Endothelial cell of umbilical vein (primary cell): ENCODE results near the gene MEOX2. TPM values are rescaled to one million over a fixed set of nuclear protein-coding genes. Genes with fewer than 3 reads are reported as not detected.

Experiments
- BruUV-seq: library from RNA; stranded (reverse); fragments of 400-500 nt; replicated peaks from 2 replicates; lab custom pipeline; 2021; lab: Mats Ljungman, UMichigan
- CTCF ChIA-PET: fragments of 300-600, 350-600 bp; sonication (Branson Sonifier 250); formaldehyde crosslinking; loops from one replicate; lab custom pipeline; 2021; ENCODE audit warnings: antibody characterized with exemption, inconsistent platforms; lab: Charles Lee
- POLR2A ChIA-PET: fragments of 300-600, 350-600 bp; sonication (Branson Sonifier 250); formaldehyde crosslinking; loops from one replicate; lab custom pipeline; 2021; ENCODE audit warnings: antibody characterized with exemption, inconsistent platforms; lab: Charles Lee
- DNase-seq: peaks from one replicate; pipeline ENCODE4 v3.0.0-alpha.2; 2011; ENCODE audit warnings: low read depth, low spot score
- FAIRE-seq: peaks from 2 replicates; lab custom pipeline; 2011; peaks lifted over from hg19 to GRCh38; lab: Jason Lieb, UNC
- H2AFZ ChIP-seq: 2 replicates; pipeline ENCODE4 v1.6.0; 2012; ENCODE audit warnings: low read depth, low read length, control low read depth, inconsistent platforms
- H3K27ac ChIP-seq: 2 replicates; pipeline ENCODE4 v1.5.1; 2011; ENCODE audit warnings: low read depth, mild to moderate bottlenecking, control low read depth, low read length, moderate library complexity; ENCODE audit not compliant: insufficient read depth
- H3K27me3 ChIP-seq, 2 experiments: 2 replicates each; pipeline versions ENCODE4 v1.6.0 to v1.6.1; 2011; ENCODE audit warnings: low read length in 2 of 2, mixed read lengths in 1 of 2; ENCODE audit not compliant: control insufficient read depth in 2 of 2, insufficient read depth in 2 of 2
- H3K36me3 ChIP-seq, 2 experiments: 2 replicates in 1 of 2; 3 replicates in 1 of 2; pipeline ENCODE4 v1.5.1; 2011; ENCODE audit warnings: low read length in 2 of 2, mild to moderate bottlenecking in 1 of 2, moderate library complexity in 1 of 2; ENCODE audit not compliant: control insufficient read depth in 2 of 2, insufficient read depth in 2 of 2; ENCODE audit errors: extremely low read depth in 1 of 2
- H3K4me1 ChIP-seq: 3 replicates; pipeline ENCODE4 v1.5.1; 2011; ENCODE audit warnings: mild to moderate bottlenecking, low read length; ENCODE audit not compliant: control insufficient read depth, insufficient read depth; ENCODE audit errors: extremely low read depth
- H3K4me2 ChIP-seq: 2 replicates; pipeline ENCODE4 v1.6.1; 2011; ENCODE audit warnings: low read length, control low read depth, mixed read lengths; ENCODE audit not compliant: insufficient read depth
- H3K4me3 ChIP-seq, 3 experiments: fragments of 200-600 bp in 1 of 3; sonication (generic), shearing (Covaris generic) in 1 of 3; replicated peaks in 1 of 3; 2 replicates each; pipeline ENCODE4 v1.5.1; 2011 to 2016; ENCODE audit warnings: control low read depth in 3 of 3, low read length in 3 of 3, mild to moderate bottlenecking in 2 of 3, inconsistent platforms in 1 of 3, low read depth in 1 of 3, moderate library complexity in 1 of 3; ENCODE audit not compliant: insufficient read depth in 1 of 3
- H3K79me2 ChIP-seq: 2 replicates; pipeline ENCODE4 v1.6.0; 2012; ENCODE audit warnings: low read length, inconsistent platforms; ENCODE audit not compliant: control insufficient read depth, insufficient read depth
- H3K9ac ChIP-seq: replicated peaks from 2 replicates; pipeline ENCODE3; 2011; ENCODE audit warnings: low read length, control low read depth; ENCODE audit not compliant: insufficient read depth; ENCODE audit errors: extremely low read depth
- H3K9me1 ChIP-seq: replicated peaks from 3 replicates; pipeline ENCODE4 v1.6.0; 2011; ENCODE audit warnings: mild to moderate bottlenecking, low read length; ENCODE audit not compliant: control insufficient read depth, insufficient read depth; ENCODE audit errors: extremely low read depth
- H3K9me3 ChIP-seq: replicated peaks from 2 replicates; pipeline ENCODE4 v1.5.1; 2012; ENCODE audit warnings: low read length, inconsistent platforms; ENCODE audit not compliant: control insufficient read depth, insufficient read depth
- H4K20me1 ChIP-seq: replicated peaks from 2 replicates; pipeline ENCODE3; 2011; ENCODE audit warnings: mild to moderate bottlenecking, low read length; ENCODE audit not compliant: control insufficient read depth, insufficient read depth; ENCODE audit errors: extremely low read depth
- EZH2 ChIP-seq: IDR thresholded peaks from 2 replicates; pipeline ENCODE4 v1.6.1; 2012; ENCODE audit warnings: borderline replicate concordance, low read depth, mild to moderate bottlenecking, moderate library complexity, low read length, inconsistent platforms; ENCODE audit not compliant: severe bottlenecking
- FOS ChIP-seq: IDR thresholded peaks from 2 replicates; pipeline ENCODE4 v1.6.1; 2011; ENCODE audit warnings: mild to moderate bottlenecking, low read length, moderate library complexity, borderline replicate concordance; ENCODE audit not compliant: insufficient read depth
- GATA2 ChIP-seq: IDR thresholded peaks from 2 replicates; pipeline ENCODE4 v1.7.0; 2011; ENCODE audit warnings: low read depth, mild to moderate bottlenecking, moderate library complexity, mixed read lengths, low read length; ENCODE audit not compliant: insufficient read length, insufficient read depth
- JUN ChIP-seq: IDR thresholded peaks from 2 replicates; pipeline ENCODE4 v1.6.1; 2011; ENCODE audit warnings: borderline replicate concordance, low read depth; ENCODE audit not compliant: insufficient read length, insufficient read depth
- MYC ChIP-seq: IDR thresholded peaks from one replicate; pipeline ENCODE4 v1.6.1; 2011; ENCODE audit warnings: mild to moderate bottlenecking, low read depth, low read length
- POLR2A ChIP-seq: IDR thresholded peaks from 2 replicates; pipeline ENCODE4 v1.6.1; 2012; ENCODE audit warnings: low read depth, mild to moderate bottlenecking, control low read depth, low read length
- POLR2AphosphoS5 ChIP-seq: IDR thresholded peaks from 2 replicates; pipeline ENCODE4 v1.6.1; 2012; ENCODE audit warnings: low read depth, mild to moderate bottlenecking, control low read depth, low read length, moderate library complexity; ENCODE audit not compliant: insufficient read depth
- dilution Hi-C: fragments of 300-500 bp; cut with MboI; formaldehyde crosslinking; loops from one replicate; pipeline ENCODE4 v1.15.0; 2019; ENCODE audit warnings: low sequenced_read_pairs; ENCODE audit not compliant: extremely low pct_ligation_motif_present
- intact Hi-C: fragments of 100-400 bp; cut with micrococcal nuclease; formaldehyde crosslinking; loops from one replicate; pipeline ENCODE4 v1.10.0; 2022
- polyA plus RNA-seq, 4 experiments: library from polyadenylated mRNA; depleted of rRNA in 3 of 4; stranded (reverse) in 3 of 4; unstranded in 1 of 4; fragments of >200 nt; gene quantifications; 2 replicates each; pipeline versions ENCODE4 v1.2.1 to v1.2.3, GENCODE V29; 2011 to 2012; ENCODE audit warnings: missing spikeins in 1 of 4
- total RNA-seq: library from RNA; stranded (reverse); gene quantifications from 2 replicates; pipeline ENCODE4 v1.2.3, GENCODE V29; 2021
- TF ChIP-seq, protein P1 (sequence below), 2 donors: IDR thresholded peaks; 1 replicate in 1 of 2; 2 replicates in 1 of 2; pipeline ENCODE4 v1.5.1; 2011; ENCODE audit warnings: low read length in 2 of 2, mild to moderate bottlenecking in 2 of 2, moderate library complexity in 2 of 2, control low read depth in 1 of 2, inconsistent platforms in 1 of 2, low read depth in 1 of 2; ENCODE audit not compliant: insufficient read depth in 1 of 2; ENCODE audit errors: extremely low read depth in 1 of 2
- TF ChIP-seq, protein P2 (sequence below): IDR thresholded peaks from 2 replicates; pipeline ENCODE4 v1.6.1; 2011; ENCODE audit not compliant: insufficient read depth, insufficient read length

The MEOX2 gene
- total and polyA plus RNA-seq, 2 donors (not counting 3 experiments of a cell fraction or from before 2014, with no cell fraction given): 11.6 to 45.1 TPM

DNA sequence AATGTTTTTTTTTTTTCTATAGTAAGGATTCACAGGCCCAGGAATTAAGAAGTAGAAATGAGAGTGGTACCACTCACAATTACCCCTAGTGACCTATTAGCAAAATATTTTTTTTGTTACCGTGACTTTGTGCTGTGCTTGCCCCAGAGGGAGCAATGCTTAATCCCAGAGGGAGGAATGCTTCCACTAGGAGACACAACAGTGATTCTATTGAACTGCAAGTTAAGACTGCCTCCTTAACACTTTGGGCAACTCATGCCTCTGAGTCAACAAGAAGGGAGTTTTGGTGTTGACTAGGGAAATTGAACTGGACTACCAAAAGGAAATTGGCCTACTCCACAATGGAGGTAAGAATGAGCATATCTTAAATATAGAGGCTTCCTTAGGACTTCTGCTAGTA, 17.2 kb upstream of the MEOX2 start:
- no peak overlapping the region for H3K4me3 ChIP-seq
- peaks cover 17% of the 10 kb centered on the region for H3K4me1 ChIP-seq
- DNase-seq (no peak), FAIRE-seq (no peak)
- H3K36me3 ChIP-seq: no peaks in the 10 kb centered on the region
- BruUV-seq: no TSS peak
- dilution Hi-C loops (loop anchor here (25.0 kb wide), 2 partner anchors 141 to 391 kb away; partner anchors contain the start of gene AGMO), intact Hi-C loops (no loop called here)
- POLR2A ChIA-PET: no interaction called here
- no peak overlapping the region for H3K4me2 ChIP-seq
- CTCF ChIA-PET: no interaction called here
- H3K79me2 ChIP-seq: no peaks in the 10 kb centered on the region
- H2AFZ ChIP-seq: no peak overlapping the region
- no peaks in the 10 kb centered on the region for H3K9me1 ChIP-seq
- H3K27ac ChIP-seq: no peak overlapping the region
- H3K27me3 ChIP-seq: no peaks in the 10 kb centered on the region
- H3K9ac ChIP-seq: no peak overlapping the region
- TF ChIP-seq, protein P1, sequence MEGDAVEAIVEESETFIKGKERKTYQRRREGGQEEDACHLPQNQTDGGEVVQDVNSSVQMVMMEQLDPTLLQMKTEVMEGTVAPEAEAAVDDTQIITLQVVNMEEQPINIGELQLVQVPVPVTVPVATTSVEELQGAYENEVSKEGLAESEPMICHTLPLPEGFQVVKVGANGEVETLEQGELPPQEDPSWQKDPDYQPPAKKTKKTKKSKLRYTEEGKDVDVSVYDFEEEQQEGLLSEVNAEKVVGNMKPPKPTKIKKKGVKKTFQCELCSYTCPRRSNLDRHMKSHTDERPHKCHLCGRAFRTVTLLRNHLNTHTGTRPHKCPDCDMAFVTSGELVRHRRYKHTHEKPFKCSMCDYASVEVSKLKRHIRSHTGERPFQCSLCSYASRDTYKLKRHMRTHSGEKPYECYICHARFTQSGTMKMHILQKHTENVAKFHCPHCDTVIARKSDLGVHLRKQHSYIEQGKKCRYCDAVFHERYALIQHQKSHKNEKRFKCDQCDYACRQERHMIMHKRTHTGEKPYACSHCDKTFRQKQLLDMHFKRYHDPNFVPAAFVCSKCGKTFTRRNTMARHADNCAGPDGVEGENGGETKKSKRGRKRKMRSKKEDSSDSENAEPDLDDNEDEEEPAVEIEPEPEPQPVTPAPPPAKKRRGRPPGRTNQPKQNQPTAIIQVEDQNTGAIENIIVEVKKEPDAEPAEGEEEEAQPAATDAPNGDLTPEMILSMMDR (IDR thresholded peaks at IDR 0.05; ENCODE audit: extremely low read depth in 1 of 2, insufficient read depth in 1 of 2, low read depth in 1 of 2, low read length in 2 of 2): no peak
- no peak for TF ChIP-seq POLR2A
- TF ChIP-seq POLR2AphosphoS5: no peak
- TF ChIP-seq, protein P2, sequence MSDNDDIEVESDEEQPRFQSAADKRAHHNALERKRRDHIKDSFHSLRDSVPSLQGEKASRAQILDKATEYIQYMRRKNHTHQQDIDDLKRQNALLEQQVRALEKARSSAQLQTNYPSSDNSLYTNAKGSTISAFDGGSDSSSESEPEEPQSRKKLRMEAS: no peak
- TF ChIP-seq FOS: no peak
- TF ChIP-seq GATA2: no peak
- TF ChIP-seq MYC: no peak
- no peak for TF ChIP-seq JUN
- no peak for TF ChIP-seq EZH2
- H4K20me1 ChIP-seq: no peaks in the 10 kb centered on the region
- no peaks in the 10 kb centered on the region for H3K9me3 ChIP-seq
